Measurements from ENCODE around the gene MEDAG. TPM values are rescaled to one million over a fixed set of nuclear protein-coding genes. Genes with fewer than 3 reads are reported as not detected.

Gene MEDAG
- total RNA-seq, 2 experiments from 2014 or later: 0.08 TPM; not detected in 1

DNA sequence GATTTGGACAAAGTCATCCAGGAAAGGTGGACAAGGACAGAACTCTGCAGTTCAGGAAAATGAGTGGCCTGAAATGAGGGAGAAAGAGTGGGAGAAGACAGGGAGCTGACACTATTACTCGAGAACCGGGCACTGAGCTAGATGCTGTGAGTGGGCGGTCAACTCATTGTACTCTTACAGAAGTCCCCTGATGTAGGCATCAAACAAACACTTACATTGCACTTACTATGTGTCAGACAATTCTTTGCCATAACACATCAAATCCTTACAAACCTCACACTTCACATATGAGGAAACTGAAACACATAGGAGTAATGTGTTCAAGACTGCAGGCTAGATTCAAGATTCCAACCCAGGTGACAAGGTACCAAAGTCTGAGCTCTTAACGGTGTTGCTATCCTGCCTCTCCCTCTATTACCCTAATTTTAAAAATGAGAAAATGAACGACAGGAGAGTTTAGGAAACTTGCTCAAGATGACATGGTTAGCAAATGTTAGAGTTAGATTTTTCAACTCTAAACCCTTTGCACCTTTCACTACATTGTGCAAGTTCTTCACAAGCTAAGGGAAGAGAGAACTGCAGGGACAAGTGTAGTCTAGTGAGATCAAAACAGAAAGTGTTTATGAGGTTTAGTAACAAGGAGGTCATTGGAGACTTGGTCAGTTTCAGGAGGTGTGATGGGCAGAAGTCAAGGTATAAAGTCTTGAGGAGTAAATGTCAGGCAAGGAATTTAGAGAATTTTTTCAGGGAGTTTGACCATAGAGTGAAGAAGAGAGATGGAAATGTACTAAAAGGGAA lies 4.9 kb upstream of the MEDAG start:
- CTCF ChIA-PET: interaction anchor here (2.4 kb wide), 1 partner anchor 9 kb away, joined by 6 read pairs; no protein-coding TSS in a partner anchor
- Mint-ChIP-seq H3K4me3 (no peak overlapping the region), H3K9me3 (no peaks in the 10 kb centered on the region), H3K27me3 (peaks cover 61% of the 10 kb centered on the region), H3K36me3 (ENCODE audit: low read depth) (no peaks in the 10 kb centered on the region), H3K27ac (no peak overlapping the region), H3K4me1 (peaks cover 11% of the 10 kb centered on the region)
- no peak for DNase-seq
- POLR2A ChIA-PET: interaction anchor here (1.4 kb wide), 1 partner anchor 9 kb away, joined by 3 read pairs; no protein-coding TSS in a partner anchor

DNA sequence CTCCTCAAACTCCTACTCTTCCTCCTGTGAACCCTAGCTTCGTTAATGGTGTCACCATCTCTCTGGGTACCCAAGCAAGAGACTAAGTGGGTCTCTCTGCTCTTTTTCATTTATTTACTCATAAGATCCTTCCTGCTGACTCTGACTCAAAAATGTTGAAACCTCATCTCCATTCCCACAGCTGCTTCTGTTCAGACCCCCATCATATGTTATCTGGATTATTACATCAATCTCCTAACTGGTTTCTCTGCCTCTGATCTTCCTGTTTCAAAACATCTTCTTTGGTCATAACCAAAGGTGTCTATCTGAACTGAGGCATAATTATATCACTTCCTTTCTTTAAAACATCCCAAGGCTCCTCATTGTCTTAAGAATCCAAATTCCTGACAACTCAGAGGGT lies 2.0 kb upstream of the MEDAG start:
- Mint-ChIP-seq H3K9me3 (no peaks in the 10 kb centered on the region), H3K4me3 (no peak overlapping the region), H3K36me3 (ENCODE audit: low read depth) (no peaks in the 10 kb centered on the region), H3K4me1 (peaks cover 16% of the 10 kb centered on the region), H3K27me3 (peaks cover 65% of the 10 kb centered on the region), H3K27ac (no peak overlapping the region)
- POLR2A ChIA-PET: no interaction called here
- DNase-seq: no peak
- CTCF ChIA-PET: no interaction called here

DNA sequence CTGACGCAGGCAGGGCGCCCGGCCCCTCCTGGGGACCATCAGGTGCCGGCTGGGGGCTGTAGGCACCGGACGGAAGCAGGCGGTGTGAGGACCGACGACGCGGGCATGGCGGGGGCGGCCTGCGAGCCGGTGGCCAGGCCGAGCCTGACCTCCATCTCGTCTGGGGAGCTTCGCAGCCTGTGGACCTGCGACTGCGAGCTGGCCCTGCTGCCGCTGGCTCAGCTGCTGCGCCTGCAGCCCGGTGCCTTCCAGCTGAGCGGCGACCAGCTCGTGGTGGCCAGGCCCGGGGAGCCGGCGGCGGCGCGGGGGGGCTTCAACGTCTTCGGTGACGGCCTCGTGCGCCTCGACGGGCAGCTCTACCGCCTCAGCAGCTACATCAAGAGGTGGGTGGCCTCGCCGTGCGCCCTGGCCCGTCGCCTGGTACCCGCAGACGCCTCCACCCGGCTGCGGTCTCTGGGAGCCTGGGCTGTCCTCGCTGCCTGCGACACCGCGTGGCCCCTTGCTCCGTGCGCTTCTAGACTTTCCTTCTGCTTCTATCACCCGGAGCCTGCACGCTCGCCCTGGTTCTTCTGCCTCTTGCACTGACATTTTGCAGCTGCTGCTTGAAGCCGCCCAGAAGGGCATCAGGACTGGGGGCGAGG lies 460 bp downstream of the MEDAG start:
- ChIA-PET POLR2A (no interaction called here), CTCF (no interaction called here)
- Mint-ChIP-seq H3K27ac (no peak overlapping the region), H3K27me3 (peaks cover 60% of the 10 kb centered on the region), H3K4me1 (peaks cover 10% of the 10 kb centered on the region), H3K36me3 (ENCODE audit: low read depth) (no peaks in the 10 kb centered on the region), H3K9me3 (no peaks in the 10 kb centered on the region), H3K4me3 (no peak overlapping the region)
- DNase-seq: no peak

DNA sequence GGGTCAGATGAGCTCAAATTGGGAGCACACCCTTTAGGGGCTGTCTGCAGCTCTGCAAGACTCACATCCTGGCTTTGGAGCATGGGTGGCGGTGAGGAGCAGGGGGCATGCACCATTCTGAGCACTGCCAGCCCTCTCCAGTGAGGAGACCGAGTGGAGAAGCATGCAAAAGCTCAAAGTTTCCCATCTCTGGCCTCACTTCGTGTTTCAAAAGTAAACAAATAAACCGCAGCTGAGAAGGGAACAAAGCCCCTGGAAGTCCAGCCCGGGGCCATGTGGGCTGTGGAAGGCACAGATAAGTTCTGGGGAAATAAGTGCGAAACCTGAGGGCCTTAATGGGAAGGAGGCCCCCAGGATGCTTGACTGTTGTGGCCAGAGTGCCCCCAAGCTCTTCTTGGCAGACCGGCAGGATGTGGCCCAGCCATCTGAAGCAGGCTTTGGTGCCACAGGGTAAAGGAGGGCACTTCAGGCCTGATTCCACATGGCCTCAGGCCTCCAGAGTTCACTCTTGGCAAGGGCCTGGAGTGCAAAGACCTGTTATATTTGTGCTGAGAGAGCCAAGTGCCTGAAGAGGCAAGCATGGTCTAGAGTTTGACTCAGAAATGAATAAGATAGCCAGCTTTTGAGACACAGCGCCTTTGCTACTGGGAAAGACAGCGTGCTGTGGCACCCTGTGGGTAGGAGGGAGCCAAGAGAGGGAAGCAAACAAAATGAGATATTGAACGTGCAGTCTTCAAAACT lies 1.2 kb downstream of the MEDAG start:
- no peak for DNase-seq
- H3K9me3 Mint-ChIP-seq: no peaks in the 10 kb centered on the region
- peaks cover 10% of the 10 kb centered on the region for H3K4me1 Mint-ChIP-seq
- ChIA-PET POLR2A (no interaction called here), CTCF (no interaction called here)
- H3K27ac Mint-ChIP-seq: no peak overlapping the region
- peaks cover 68% of the 10 kb centered on the region for H3K27me3 Mint-ChIP-seq
- H3K4me3 Mint-ChIP-seq: no peak overlapping the region
- no peaks in the 10 kb centered on the region for H3K36me3 Mint-ChIP-seq (ENCODE audit: low read depth)

DNA sequence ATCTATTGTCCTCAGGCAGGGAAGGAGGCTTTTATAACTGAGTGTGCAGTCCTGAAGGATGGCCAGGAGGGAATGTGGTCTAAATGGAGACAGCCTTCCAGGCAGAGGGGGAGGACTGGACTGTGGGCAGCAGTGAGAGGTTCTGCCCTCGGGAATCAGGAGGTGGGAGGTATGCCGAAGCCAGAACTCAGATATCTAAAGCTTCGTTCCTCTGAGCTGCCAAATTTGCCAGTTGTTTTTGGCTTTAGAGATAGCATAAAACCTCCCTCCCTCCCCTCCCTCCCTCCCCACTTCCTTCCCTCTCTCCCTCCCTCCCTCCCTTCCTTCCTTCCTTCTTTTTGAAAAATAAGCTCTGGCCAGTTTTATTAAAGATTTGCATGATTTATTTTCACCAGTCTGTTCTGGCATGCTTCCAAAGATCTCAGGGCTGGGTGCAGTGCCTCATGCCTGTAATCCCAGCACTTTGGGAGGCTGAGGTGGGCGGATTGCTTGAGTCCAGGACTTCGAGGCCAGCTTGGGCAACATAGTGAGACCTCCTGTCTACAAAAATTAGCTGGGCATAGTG lies 2.4 kb downstream of the MEDAG start:
- peaks cover 10% of the 10 kb centered on the region for H3K4me1 Mint-ChIP-seq
- H3K36me3 Mint-ChIP-seq (ENCODE audit: low read depth): no peaks in the 10 kb centered on the region
- no peak for DNase-seq
- no peak overlapping the region for H3K4me3 Mint-ChIP-seq
- CTCF ChIA-PET: no interaction called here
- H3K27ac Mint-ChIP-seq: no peak overlapping the region
- POLR2A ChIA-PET: no interaction called here
- H3K27me3 Mint-ChIP-seq: peaks cover 67% of the 10 kb centered on the region
- H3K9me3 Mint-ChIP-seq: no peaks in the 10 kb centered on the region

DNA sequence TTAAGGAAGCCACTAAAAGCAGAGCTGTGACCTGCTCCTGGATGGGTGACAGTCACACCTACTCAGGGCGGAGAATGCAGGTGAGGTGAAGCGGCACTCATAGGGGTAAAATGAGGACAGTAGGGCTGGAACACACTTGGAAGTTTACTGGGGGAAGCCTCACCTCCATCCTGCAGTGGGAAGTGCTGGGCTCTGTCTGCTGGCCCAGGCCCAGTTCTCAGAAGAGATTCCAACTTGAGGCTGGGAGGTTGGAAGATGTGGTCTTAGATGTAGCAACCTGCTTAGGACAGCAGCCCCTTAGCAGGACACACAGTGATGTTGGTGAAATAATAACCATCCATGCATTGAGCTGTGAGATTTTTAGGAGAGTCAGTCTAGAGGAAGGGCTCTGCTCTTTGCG lies 4.6 kb downstream of the MEDAG start:
- ChIA-PET CTCF (interaction anchor here (0.6 kb wide), 1 partner anchor 410 kb away, joined by 3 read pairs; no protein-coding TSS in a partner anchor), POLR2A (interaction anchor here (1.3 kb wide), 1 partner anchor 10 kb away, joined by 3 read pairs; no protein-coding TSS in a partner anchor)
- Mint-ChIP-seq H3K9me3 (no peaks in the 10 kb centered on the region), H3K36me3 (ENCODE audit: low read depth) (no peaks in the 10 kb centered on the region), H3K4me1 (peaks cover 8% of the 10 kb centered on the region), H3K4me3 (no peak overlapping the region), H3K27ac (no peak overlapping the region), H3K27me3 (peaks cover 56% of the 10 kb centered on the region)
- no peak for DNase-seq

- peaks cover 3% of the 10 kb centered on the region for H3K4me1 Mint-ChIP-seq
- DNase-seq: no peak
- CTCF ChIA-PET: no interaction called here
- POLR2A ChIA-PET: no interaction called here
- no peaks in the 10 kb centered on the region for H3K9me3 Mint-ChIP-seq
- H3K36me3 Mint-ChIP-seq (ENCODE audit: low read depth): no peaks in the 10 kb centered on the region
- no peak overlapping the region for H3K27ac Mint-ChIP-seq
- H3K27me3 Mint-ChIP-seq: peaks cover 50% of the 10 kb centered on the region
- H3K4me3 Mint-ChIP-seq: no peak overlapping the region
These were observed 9.8 kb downstream of the MEDAG start for GRCh38 chr13:30915691-30916541.

- Mint-ChIP-seq H3K27me3 (peaks cover 45% of the 10 kb centered on the region), H3K36me3 (ENCODE audit: low read depth) (no peaks in the 10 kb centered on the region), H3K4me3 (no peak overlapping the region), H3K4me1 (peaks cover 3% of the 10 kb centered on the region), H3K9me3 (no peaks in the 10 kb centered on the region), H3K27ac (no peak overlapping the region)
- ChIA-PET POLR2A (no interaction called here), CTCF (no interaction called here)
- DNase-seq: no peak
These were observed 10.9 kb downstream of the MEDAG start for GRCh38 chr13:30916991-30917390.

DNA sequence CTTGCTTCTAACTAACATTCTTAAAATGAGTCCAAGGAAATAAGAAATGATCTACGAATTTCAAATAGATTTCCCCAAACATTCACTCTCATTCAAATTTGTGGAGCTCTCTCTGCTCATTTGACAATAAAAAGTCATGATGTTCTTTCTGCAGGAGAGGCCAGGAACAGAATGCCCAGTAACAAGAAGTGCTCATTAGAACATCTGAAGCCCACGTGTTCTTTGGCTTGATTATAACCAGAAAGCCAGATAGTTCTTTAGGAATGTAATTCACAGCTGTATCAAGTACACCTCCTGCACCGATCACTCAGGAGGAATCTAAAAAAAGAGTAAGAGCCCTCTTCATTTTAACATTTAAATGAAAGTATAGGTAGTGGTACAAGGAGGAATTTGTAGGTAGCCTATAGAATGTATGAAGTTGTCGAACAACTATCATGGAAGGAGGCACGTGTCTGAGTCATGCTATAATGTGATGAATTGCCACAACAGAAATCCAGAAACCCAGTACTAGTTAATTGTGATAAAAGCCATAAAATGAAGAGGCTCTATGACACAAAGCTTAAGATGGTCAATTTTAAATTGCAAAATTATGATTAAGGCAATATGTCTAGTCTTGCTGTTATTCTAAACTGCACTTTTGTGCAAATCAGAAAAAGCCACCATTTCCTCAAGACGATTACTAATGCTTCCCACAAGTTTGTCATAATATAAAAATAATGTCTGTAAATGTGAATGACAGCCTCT lies 12.8 kb downstream of the MEDAG start:
- Mint-ChIP-seq H3K4me1 (peaks cover 3% of the 10 kb centered on the region), H3K27me3 (peaks cover 36% of the 10 kb centered on the region), H3K4me3 (no peak overlapping the region), H3K27ac (no peak overlapping the region), H3K9me3 (no peaks in the 10 kb centered on the region), H3K36me3 (ENCODE audit: low read depth) (no peaks in the 10 kb centered on the region)
- ChIA-PET CTCF (interaction anchor here (1.2 kb wide), 1 partner anchor 60 kb away, joined by 3 read pairs; no protein-coding TSS in a partner anchor), POLR2A (no interaction called here)
- DNase-seq: no peak

GRCh38 chr13:30920162-30920909 lies 14.3 kb downstream of the MEDAG start:
- H3K4me1 Mint-ChIP-seq: peaks cover 3% of the 10 kb centered on the region
- no peak overlapping the region for H3K27ac Mint-ChIP-seq
- CTCF ChIA-PET: no interaction called here
- no peak for DNase-seq
- H3K4me3 Mint-ChIP-seq: no peak overlapping the region
- no peaks in the 10 kb centered on the region for H3K36me3 Mint-ChIP-seq (ENCODE audit: low read depth)
- no peaks in the 10 kb centered on the region for H3K9me3 Mint-ChIP-seq
- POLR2A ChIA-PET: no interaction called here
- H3K27me3 Mint-ChIP-seq: peaks cover 29% of the 10 kb centered on the region

GRCh38 chr13:30923418-30923817 lies 17.3 kb downstream of the MEDAG start:
- Mint-ChIP-seq H3K27me3 (peaks cover 34% of the 10 kb centered on the region), H3K36me3 (ENCODE audit: low read depth) (no peaks in the 10 kb centered on the region), H3K4me3 (no peak overlapping the region), H3K27ac (no peak overlapping the region), H3K4me1 (no peaks in the 10 kb centered on the region), H3K9me3 (no peaks in the 10 kb centered on the region)
- ChIA-PET POLR2A (no interaction called here), CTCF (no interaction called here)
- no peak for DNase-seq

Data from activated CD4-positive, alpha-beta memory T cell treated with anti-CD3 and anti-CD28 coated beads, Interleukin-2, amount 10 ng/mL, durations not matched to agents 7 days and 5 days (primary cell).